Sigmoid colon (tissue), 7 donors: ENCODE measurements around the gene PAWR. TPM values are rescaled to one million over a fixed set of nuclear protein-coding genes. Genes with fewer than 3 reads are reported as not detected.

ENCODE experiments used
- DNase-seq: peaks from one replicate; pipeline ENCODE4 v3.0.0-alpha.2; 2019
- H3K27ac ChIP-seq, 4 donors: fragments of 200-600 bp; sonication (generic); one replicate each; pipeline ENCODE4 v1.5.1; 2016 to 2019; ENCODE audit warnings: mild to moderate bottlenecking in 1 of 4
- H3K27me3 ChIP-seq, 3 donors: fragments of 200-600 bp; sonication (generic); one replicate each; pipeline ENCODE4 v1.5.1; 2019; ENCODE audit warnings: mild to moderate bottlenecking in 1 of 3
- H3K36me3 ChIP-seq, 4 donors: fragments of 200-600 bp; sonication (generic); one replicate each; pipeline ENCODE4 v1.5.1; 2016 to 2019
- H3K4me1 ChIP-seq, 4 donors: fragments of 200-600 bp; sonication (generic); one replicate each; pipeline ENCODE4 v1.5.1; 2017 to 2019
- H3K4me3 ChIP-seq, 4 donors: fragments of 200-600 bp; sonication (generic); one replicate each; pipeline ENCODE4 v1.5.1; 2017 to 2019; ENCODE audit warnings: mild to moderate bottlenecking in 2 of 4, moderate library complexity in 1 of 4
- H3K9me3 ChIP-seq, 4 donors: fragments of 200-600 bp in 3 of 4; sonication (generic) in 3 of 4; one replicate each; pipeline versions ENCODE4 v1.5.1 to v1.6.1; 2013 to 2019
- EP300 ChIP-seq, 4 donors: sonication (generic); formaldehyde crosslinking; IDR thresholded peaks; one replicate each; pipeline ENCODE4 v1.6.1; 2017; ENCODE audit warnings: antibody characterized with exemption in 4 of 4
- POLR2A ChIP-seq, 2 donors: fragments of 450-650 bp; IDR thresholded peaks; one replicate each; pipeline ENCODE4 v1.6.1; 2016; ENCODE audit warnings: antibody characterized with exemption in 2 of 2, mild to moderate bottlenecking in 2 of 2, moderate library complexity in 2 of 2
- POLR2AphosphoS5 ChIP-seq, 4 donors: sonication (generic); formaldehyde crosslinking; IDR thresholded peaks; one replicate each; pipeline ENCODE4 v1.6.1; 2017; ENCODE audit warnings: antibody characterized with exemption in 4 of 4
- WGBS, 2 donors: extraction: QIAGEN DNeasy Blood & Tissue Kit; methylation state at CpG; one replicate each; pipeline ENCODE4 v1.1.7; 2013; 5-methylcytosine and 5-hydroxymethylcytosine counted together
- intact Hi-C: fragments of 100-400 bp; cut with DNase I; formaldehyde crosslinking; loops from one replicate; pipeline ENCODE4 v1.15.1; 2023
- polyA plus RNA-seq, 3 donors: library from polyadenylated mRNA; stranded (reverse); fragments of 200-250 nt; gene quantifications; one replicate each; pipeline ENCODE4 v1.2.3, GENCODE V29; 2013
- total RNA-seq, 4 donors: library from RNA; depleted of rRNA; stranded (reverse); fragments of >200 nt; gene quantifications; one replicate each; pipeline ENCODE4 v1.1.0, GENCODE V29; 2016
- TF ChIP-seq, protein P1 (sequence below), 4 experiments: fragments of 450-650 bp in 3 of 4; fragments of 200-600 bp in 1 of 4; IDR thresholded peaks; one replicate each; pipeline ENCODE4 v1.5.1; 2016 to 2019; ENCODE audit warnings: antibody characterized with exemption in 4 of 4, mild to moderate bottlenecking in 3 of 4, moderate library complexity in 2 of 4
- donor health status: healthy with polysubstance abuse.
- donor health status: Bipolar disorder and iron deficiency.
- donor health status: healthy.

Gene PAWR
- total and polyA plus RNA-seq, 7 donors: 7.8 to 53.5 (median 24.5) TPM

DNA sequence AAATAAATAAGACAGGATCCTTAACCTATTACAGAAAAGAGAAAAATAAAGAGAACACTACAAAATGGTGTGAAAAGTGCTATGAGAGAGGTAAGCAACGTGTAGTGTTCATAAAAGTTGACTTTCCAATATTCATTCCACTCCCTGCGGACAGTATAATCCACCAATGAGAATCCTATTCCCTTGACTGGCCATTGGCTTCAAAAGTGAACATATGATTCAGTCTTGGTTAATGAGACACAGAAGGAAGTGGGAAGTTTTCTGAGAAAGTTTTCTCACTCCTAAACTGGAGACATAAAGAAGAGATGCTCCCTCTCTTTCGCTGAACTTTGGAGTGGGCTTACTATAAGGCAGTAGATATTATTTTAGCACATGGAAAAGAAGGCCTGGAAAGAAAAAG, 153.1 kb downstream of the PAWR start:
- H3K27me3 ChIP-seq: no peaks in the 10 kb centered on the region
- no peak for DNase-seq
- no peak overlapping the region for H3K4me3 ChIP-seq
- no peaks in the 10 kb centered on the region for H3K36me3 ChIP-seq
- no peaks in the 10 kb centered on the region for H3K4me1 ChIP-seq
- TF ChIP-seq, protein P1, sequence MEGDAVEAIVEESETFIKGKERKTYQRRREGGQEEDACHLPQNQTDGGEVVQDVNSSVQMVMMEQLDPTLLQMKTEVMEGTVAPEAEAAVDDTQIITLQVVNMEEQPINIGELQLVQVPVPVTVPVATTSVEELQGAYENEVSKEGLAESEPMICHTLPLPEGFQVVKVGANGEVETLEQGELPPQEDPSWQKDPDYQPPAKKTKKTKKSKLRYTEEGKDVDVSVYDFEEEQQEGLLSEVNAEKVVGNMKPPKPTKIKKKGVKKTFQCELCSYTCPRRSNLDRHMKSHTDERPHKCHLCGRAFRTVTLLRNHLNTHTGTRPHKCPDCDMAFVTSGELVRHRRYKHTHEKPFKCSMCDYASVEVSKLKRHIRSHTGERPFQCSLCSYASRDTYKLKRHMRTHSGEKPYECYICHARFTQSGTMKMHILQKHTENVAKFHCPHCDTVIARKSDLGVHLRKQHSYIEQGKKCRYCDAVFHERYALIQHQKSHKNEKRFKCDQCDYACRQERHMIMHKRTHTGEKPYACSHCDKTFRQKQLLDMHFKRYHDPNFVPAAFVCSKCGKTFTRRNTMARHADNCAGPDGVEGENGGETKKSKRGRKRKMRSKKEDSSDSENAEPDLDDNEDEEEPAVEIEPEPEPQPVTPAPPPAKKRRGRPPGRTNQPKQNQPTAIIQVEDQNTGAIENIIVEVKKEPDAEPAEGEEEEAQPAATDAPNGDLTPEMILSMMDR (IDR thresholded peaks at IDR 0.05): no peak
- TF ChIP-seq POLR2AphosphoS5 (IDR thresholded peaks at IDR 0.05) (no peak), EP300 (IDR thresholded peaks at IDR 0.05) (no peak), POLR2A (IDR thresholded peaks at IDR 0.05) (no peak)
- H3K27ac ChIP-seq: no peak overlapping the region
- WGBS, 2 donors: 91 to 95% methylated on average over 3 of the region's 3 CpGs
- intact Hi-C loops: no loop called here
- H3K9me3 ChIP-seq: no peaks in the 10 kb centered on the region

DNA sequence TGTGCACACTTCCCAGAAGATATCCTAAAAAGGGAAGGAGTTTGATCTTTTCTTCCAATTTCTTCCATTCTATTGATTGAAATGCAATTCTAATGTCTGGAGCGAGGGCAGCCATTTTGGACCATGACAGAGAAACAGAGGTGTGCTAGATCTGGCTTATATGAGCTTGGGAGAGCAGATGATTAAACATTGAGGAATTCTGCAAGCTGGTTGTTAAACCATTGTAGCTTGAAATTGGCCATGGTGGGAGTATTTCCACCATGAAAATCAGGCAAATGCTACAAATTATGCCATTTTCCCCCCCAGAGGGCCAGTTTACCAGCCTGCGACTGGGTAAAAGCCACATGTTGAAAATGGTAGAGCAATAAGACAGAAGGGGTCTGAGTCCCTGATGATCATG, 155.0 kb downstream of the PAWR start:
- TF ChIP-seq, protein P1 (IDR thresholded peaks at IDR 0.05): no peak
- TF ChIP-seq EP300 (IDR thresholded peaks at IDR 0.05) (no peak), POLR2A (IDR thresholded peaks at IDR 0.05) (no peak), POLR2AphosphoS5 (IDR thresholded peaks at IDR 0.05) (no peak)
- no peak for DNase-seq
- H3K4me1 ChIP-seq: no peaks in the 10 kb centered on the region
- no peak overlapping the region for H3K27ac ChIP-seq
- H3K9me3 ChIP-seq: no peaks in the 10 kb centered on the region
- H3K27me3 ChIP-seq: no peaks in the 10 kb centered on the region
- H3K36me3 ChIP-seq: no peaks in the 10 kb centered on the region
- intact Hi-C loops: no loop called here
- WGBS, 2 donors: 96 to 97% methylated on average over 2 of the region's 2 CpGs
- no peak overlapping the region for H3K4me3 ChIP-seq

Other genes starting within 250 kb of the PAWR start
- 100 to 1,000 TPM; 326 to 528 (median 393) TPM for gene PPP1R12A, start 244.1 kb upstream of the PAWR start, total RNA-seq
- 10 to 100 TPM; 11.4 to 24.4 (median 12.0) TPM for gene PPP1R12A, start 244.1 kb upstream of the PAWR start, polyA plus RNA-seq